CD4-positive, CD25-positive, alpha-beta regulatory T cell (primary cell): ENCODE results near the gene CHRD. TPM values are rescaled to one million over a fixed set of nuclear protein-coding genes. Genes with fewer than 3 reads are reported as not detected.
A peak's percentile ranks its signal among the peaks of the same experiment; 100 is the strongest.

Source experiments
- ATAC-seq, 2 donors: fragments of 150-1000 bp; cut with Tn5 transposase; one replicate each; pipeline ENCODE4 v1.10.0; 2021; ENCODE audit warnings: low read depth in 2 of 2, moderate number of reproducible peaks in 2 of 2, moderate library complexity in 1 of 2
- DNase-seq, 3 donors: peaks; one replicate each; pipeline versions ENCODE4 v3.0.0 to v3.0.0-alpha.2; 2012 to 2022; ENCODE audit warnings: mixed read lengths in 1 of 3
- H3K27ac ChIP-seq: one replicate; pipeline ENCODE4 v1.7.0; 2013; ENCODE audit warnings: mild to moderate bottlenecking, low read length; ENCODE audit not compliant: insufficient read depth, poor library complexity, severe bottlenecking
- H3K27me3 ChIP-seq: one replicate; pipeline ENCODE4 v1.7.0; 2013; ENCODE audit warnings: low read length; ENCODE audit not compliant: control insufficient read depth, insufficient read depth
- H3K36me3 ChIP-seq: one replicate; pipeline ENCODE4 v1.7.0; 2013; ENCODE audit warnings: mild to moderate bottlenecking, low read length, moderate library complexity; ENCODE audit not compliant: control insufficient read depth, insufficient read depth
- H3K4me1 ChIP-seq: 2 replicates; pipeline ENCODE4 v1.7.0; 2013; ENCODE audit warnings: mild to moderate bottlenecking, low read length; ENCODE audit not compliant: insufficient read depth, control insufficient read depth, poor library complexity, severe bottlenecking
- H3K4me3 ChIP-seq: one replicate; pipeline ENCODE4 v1.7.0; 2013; ENCODE audit warnings: low read depth, mild to moderate bottlenecking, low read length, moderate library complexity
- H3K9me3 ChIP-seq, 2 experiments: 1 replicate in 1 of 2; 2 replicates in 1 of 2; pipeline ENCODE4 v1.7.0; 2013; ENCODE audit warnings: low read length in 2 of 2, mild to moderate bottlenecking in 1 of 2, moderate library complexity in 1 of 2; ENCODE audit not compliant: control insufficient read depth in 2 of 2
- H3K27ac Mint-ChIP-seq, 3 donors: one replicate each; pipeline ENCODE4 v1.8.0; 2020 to 2022; ENCODE audit warnings: mild to moderate bottlenecking in 3 of 3, mixed read lengths in 3 of 3, moderate library complexity in 2 of 3
- H3K27me3 Mint-ChIP-seq: one replicate; pipeline ENCODE4 v1.8.0; 2022; ENCODE audit warnings: mild to moderate bottlenecking, mixed read lengths
- H3K36me3 Mint-ChIP-seq: one replicate; pipeline ENCODE4 v1.8.0; 2020; ENCODE audit warnings: mixed read lengths
- H3K4me1 Mint-ChIP-seq, 4 donors: one replicate each; pipeline ENCODE4 v1.8.0; 2020 to 2022; ENCODE audit warnings: mixed read lengths in 4 of 4, mild to moderate bottlenecking in 1 of 4
- H3K4me3 Mint-ChIP-seq, 4 donors: one replicate each; pipeline ENCODE4 v1.8.0; 2020 to 2022; ENCODE audit warnings: mild to moderate bottlenecking in 4 of 4, mixed read lengths in 4 of 4, moderate library complexity in 3 of 4
- H3K9me3 Mint-ChIP-seq, 7 donors: one replicate each; pipeline ENCODE4 v1.8.0; 2020 to 2022; ENCODE audit warnings: mixed read lengths in 7 of 7, mild to moderate bottlenecking in 3 of 7, moderate library complexity in 2 of 7
- polyA plus RNA-seq, 4 donors: library from polyadenylated mRNA; unstranded; fragments of 300-500 nt; fragmentation: Illumina TruSeq; gene quantifications; one replicate each; pipeline ENCODE4 v1.2.3, GENCODE V29; 2021
- total RNA-seq: library from RNA; stranded (reverse); gene quantifications from one replicate; pipeline ENCODE4 v1.2.3, GENCODE V29; 2022

The CHRD gene
- total and polyA plus RNA-seq, 5 donors from 2014 or later: not detected

- no peak for DNase-seq
- no peak overlapping the region for H3K27ac ChIP-seq
- peaks cover 4% of the 10 kb centered on the region for H3K4me1 ChIP-seq
- H3K9me3 ChIP-seq: no peaks in the 10 kb centered on the region
- H3K4me3 ChIP-seq: no peak overlapping the region
- no peaks in the 10 kb centered on the region for H3K36me3 ChIP-seq
- Mint-ChIP-seq H3K27me3 (no peaks in the 10 kb centered on the region), H3K4me3 (no peak overlapping the region), H3K27ac (no peak overlapping the region), H3K4me1 (no peaks in the 10 kb centered on the region), H3K36me3 (peaks cover 3% of the 10 kb centered on the region), H3K9me3 (no peaks in the 10 kb centered on the region)
- ATAC-seq: no peak
- no peaks in the 10 kb centered on the region for H3K27me3 ChIP-seq
These were observed 30.0 kb upstream of the CHRD start for GRCh38 chr3:184349563-184350470.

- H3K36me3 ChIP-seq: no peaks in the 10 kb centered on the region
- H3K4me3 ChIP-seq: no peak overlapping the region
- H3K4me1 Mint-ChIP-seq: no peaks in the 10 kb centered on the region
- H3K27ac Mint-ChIP-seq: no peak overlapping the region
- ATAC-seq (no peak), DNase-seq (no peak)
- no peaks in the 10 kb centered on the region for H3K9me3 Mint-ChIP-seq
- peaks cover 4% of the 10 kb centered on the region for H3K4me1 ChIP-seq
- H3K27ac ChIP-seq: no peak overlapping the region
- peaks cover 6% of the 10 kb centered on the region for H3K36me3 Mint-ChIP-seq
- H3K27me3 ChIP-seq: no peaks in the 10 kb centered on the region
- H3K27me3 Mint-ChIP-seq: peaks cover 4% of the 10 kb centered on the region
- no peaks in the 10 kb centered on the region for H3K9me3 ChIP-seq
- H3K4me3 Mint-ChIP-seq: no peak overlapping the region
These were observed 29.2 kb upstream of the CHRD start for GRCh38 chr3:184350618-184351017.

GRCh38 chr3:184351511-184352148 is 28.2 kb upstream of the CHRD start:
- Histone ChIP-seq H3K27me3 (no peaks in the 10 kb centered on the region), H3K27ac (no peak overlapping the region), H3K4me3 (no peak overlapping the region), H3K9me3 (no peaks in the 10 kb centered on the region), H3K4me1 (peaks cover 4% of the 10 kb centered on the region), H3K36me3 (no peaks in the 10 kb centered on the region)
- H3K27me3 Mint-ChIP-seq: peaks cover 4% of the 10 kb centered on the region
- no peak for DNase-seq
- H3K27ac Mint-ChIP-seq: no peak overlapping the region
- no peaks in the 10 kb centered on the region for H3K4me1 Mint-ChIP-seq
- no peaks in the 10 kb centered on the region for H3K9me3 Mint-ChIP-seq
- no peak overlapping the region for H3K4me3 Mint-ChIP-seq
- H3K36me3 Mint-ChIP-seq: peaks cover 5% of the 10 kb centered on the region
- no peak for ATAC-seq

GRCh38 chr3:184352149-184352785 is 27.6 kb upstream of the CHRD start:
- Mint-ChIP-seq H3K27ac (peak overlapping the region in 1 of 3 donors; percentile 11), H3K4me3 (peak overlapping the region in 1 of 4 donors; percentile 15), H3K4me1 (no peaks in the 10 kb centered on the region), H3K36me3 (peaks cover 5% of the 10 kb centered on the region), H3K9me3 (no peaks in the 10 kb centered on the region), H3K27me3 (peaks cover 4% of the 10 kb centered on the region)
- Histone ChIP-seq H3K4me1 (peaks cover 4% of the 10 kb centered on the region), H3K36me3 (no peaks in the 10 kb centered on the region), H3K4me3 (no peak overlapping the region), H3K27me3 (no peaks in the 10 kb centered on the region), H3K9me3 (no peaks in the 10 kb centered on the region), H3K27ac (no peak overlapping the region)
- ATAC-seq (no peak), DNase-seq (no peak)

- H3K27ac Mint-ChIP-seq: no peak overlapping the region
- peaks cover 4% of the 10 kb centered on the region for H3K27me3 Mint-ChIP-seq
- H3K36me3 Mint-ChIP-seq: peaks cover 5% of the 10 kb centered on the region
- peaks cover 4% of the 10 kb centered on the region for H3K4me1 ChIP-seq
- H3K4me3 Mint-ChIP-seq: no peak overlapping the region
- DNase-seq: no peak
- H3K36me3 ChIP-seq: no peaks in the 10 kb centered on the region
- H3K27ac ChIP-seq: no peak overlapping the region
- ATAC-seq: no peak
- no peak overlapping the region for H3K4me3 ChIP-seq
- no peaks in the 10 kb centered on the region for H3K27me3 ChIP-seq
- H3K9me3 Mint-ChIP-seq: no peaks in the 10 kb centered on the region
- no peaks in the 10 kb centered on the region for H3K9me3 ChIP-seq
- no peaks in the 10 kb centered on the region for H3K4me1 Mint-ChIP-seq
These were observed 26.8 kb upstream of the CHRD start for GRCh38 chr3:184352897-184353545.

GRCh38 chr3:184353546-184353941 is 26.3 kb upstream of the CHRD start:
- no peaks in the 10 kb centered on the region for H3K36me3 ChIP-seq
- no peaks in the 10 kb centered on the region for H3K9me3 ChIP-seq
- H3K4me1 ChIP-seq: peaks cover 4% of the 10 kb centered on the region
- H3K27ac Mint-ChIP-seq: no peak overlapping the region
- H3K27me3 Mint-ChIP-seq: peaks cover 4% of the 10 kb centered on the region
- H3K9me3 Mint-ChIP-seq: no peaks in the 10 kb centered on the region
- DNase-seq (no peak), ATAC-seq (no peak)
- no peaks in the 10 kb centered on the region for H3K27me3 ChIP-seq
- H3K4me3 ChIP-seq: no peak overlapping the region
- H3K27ac ChIP-seq: no peak overlapping the region
- H3K36me3 Mint-ChIP-seq: peaks cover 5% of the 10 kb centered on the region
- H3K4me3 Mint-ChIP-seq: no peak overlapping the region
- no peaks in the 10 kb centered on the region for H3K4me1 Mint-ChIP-seq

- DNase-seq (peak; percentile 40 to 46 (median 45)), ATAC-seq (peak; percentile 61 to 73)
- Mint-ChIP-seq H3K4me3 (no peak overlapping the region), H3K27me3 (peaks cover 4% of the 10 kb centered on the region), H3K9me3 (no peaks in the 10 kb centered on the region), H3K27ac (no peak overlapping the region), H3K36me3 (peaks cover 5% of the 10 kb centered on the region), H3K4me1 (no peaks in the 10 kb centered on the region)
- no peak overlapping the region for H3K27ac ChIP-seq
- H3K4me1 ChIP-seq: peaks cover 4% of the 10 kb centered on the region
- no peak overlapping the region for H3K4me3 ChIP-seq
- H3K27me3 ChIP-seq: no peaks in the 10 kb centered on the region
- H3K36me3 ChIP-seq: no peaks in the 10 kb centered on the region
- no peaks in the 10 kb centered on the region for H3K9me3 ChIP-seq
These were observed 25.6 kb upstream of the CHRD start for GRCh38 chr3:184354121-184354728.
